Activated CD4-positive, alpha-beta T cell treated with anti-CD3 and anti-CD28 coated beads, Interleukin-2, amount 50 U/mL, for 4 hours (primary cell): Measurements from ENCODE around the gene DOP1B.
"Not testable (repeated sequence)": the region's sequence is repeated elsewhere in the genome, so short reads cannot be mapped to it uniquely, and the experiment has no call there.

ENCODE experiments used
- DNase-seq, 2 experiments: peaks; one replicate each; pipeline ENCODE4 v3.0.0-alpha.2; 2020

DOP1B gene

GRCh38 chr21:36141513-36141925, 15.1 kb upstream of the DOP1B start:
- peak; percentile 83 to 88 for DNase-seq

DNA sequence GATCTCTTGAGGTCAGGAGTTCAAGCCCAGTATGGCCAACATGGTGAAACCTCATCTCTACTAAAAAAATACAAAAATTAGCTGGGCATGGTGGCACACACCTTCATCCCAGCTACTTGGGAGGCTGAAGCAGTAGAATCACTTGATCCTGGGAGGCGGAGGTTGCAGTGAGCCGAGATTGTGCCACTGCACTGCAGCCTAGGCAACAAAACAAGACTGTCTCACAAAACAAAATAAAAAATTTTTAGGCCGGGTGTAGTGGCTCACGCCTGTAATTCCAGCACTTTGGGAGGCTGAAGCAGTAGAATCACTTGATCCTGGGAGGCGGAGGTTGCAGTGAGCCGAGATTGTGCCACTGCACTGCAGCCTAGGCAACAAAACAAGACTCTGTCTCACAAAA, 12.4 kb upstream of the DOP1B start:
- DNase-seq: not testable (repeated sequence)

- DNase-seq: no peak
Observed at GRCh38 chr21:36145259-36145658, 11.4 kb upstream of the DOP1B start.

GRCh38 chr21:36147911-36148310, 8.7 kb upstream of the DOP1B start:
- DNase-seq: no peak

GRCh38 chr21:36148886-36149285, 7.7 kb upstream of the DOP1B start:
- DNase-seq: no peak

DNA sequence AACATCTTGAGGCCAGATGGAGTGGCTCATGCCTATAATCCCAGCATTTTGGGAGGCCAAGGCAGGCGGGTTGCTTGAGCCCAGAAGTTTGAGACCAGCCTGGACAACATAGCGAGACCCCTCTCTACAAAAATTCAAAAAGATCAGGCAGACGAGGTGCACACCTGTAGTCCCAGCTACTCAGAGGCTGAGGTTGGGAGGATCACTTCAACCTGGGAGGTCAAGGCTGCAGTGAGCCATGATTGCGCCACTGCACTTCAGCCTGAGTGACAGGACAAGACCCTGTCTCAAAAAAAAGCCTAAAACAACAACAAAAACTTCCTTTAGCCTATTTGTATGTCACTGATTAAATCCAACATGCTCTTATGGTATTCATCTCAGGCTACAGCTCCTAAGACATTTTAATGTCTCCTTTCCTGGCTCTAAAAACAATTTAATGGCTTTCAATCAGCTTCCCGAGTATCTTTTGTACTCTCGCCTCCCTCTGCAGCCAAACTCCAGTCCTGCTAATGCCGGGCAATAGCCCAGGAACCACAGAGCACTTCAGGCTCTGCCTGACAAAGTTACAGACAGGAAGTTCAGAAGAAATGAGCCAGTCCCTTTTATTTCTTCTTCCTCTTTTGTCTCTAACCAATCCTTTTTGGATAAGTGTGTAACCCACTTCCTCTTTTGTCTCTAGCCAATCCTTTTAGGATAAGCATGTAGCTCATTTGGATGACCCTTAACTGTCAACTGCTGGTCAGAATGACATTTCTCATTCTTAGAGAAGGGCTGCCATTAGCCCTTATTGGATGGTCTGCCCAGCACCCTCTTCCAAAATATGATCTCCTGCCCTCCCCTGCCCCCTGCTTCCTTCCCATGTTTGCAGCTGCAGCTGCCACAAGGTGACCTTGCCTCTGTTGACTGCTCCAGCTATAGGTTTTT, 6.6 kb upstream of the DOP1B start:
- no peak for DNase-seq

GRCh38 chr21:36155603-36156338, 853 bp upstream of the DOP1B start:
- no peak for DNase-seq

DNA sequence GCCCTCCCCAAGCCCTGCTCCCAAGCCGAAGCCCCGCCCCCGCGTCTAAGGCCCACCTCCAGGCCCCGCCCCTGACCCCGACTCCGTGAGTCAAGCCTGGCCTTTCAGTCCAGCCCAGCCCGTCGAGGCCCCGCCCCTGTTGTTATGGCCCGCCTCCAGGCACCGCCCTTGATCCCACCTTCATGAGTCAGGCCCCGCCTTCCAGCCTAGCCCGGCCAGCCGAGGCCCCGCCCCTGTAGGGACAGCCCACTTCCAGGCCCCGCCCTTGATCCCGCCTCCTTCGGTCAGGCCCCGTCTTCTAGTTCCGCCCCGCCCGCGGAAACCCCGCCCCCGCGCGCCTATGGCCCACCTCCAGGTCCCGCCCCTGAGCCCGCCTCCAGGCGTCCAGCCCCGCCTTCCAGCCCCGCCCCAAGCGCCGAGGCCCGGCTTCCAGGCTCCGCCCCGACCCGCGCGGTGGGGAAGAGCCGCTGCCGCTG, 247 bp upstream of the DOP1B start:
- DNase-seq: peak; percentile 100

- DNase-seq: no peak
Observed at GRCh38 chr21:36159356-36159921, 2.8 kb downstream of the DOP1B start.

- DNase-seq: no peak
Observed at GRCh38 chr21:36160850-36161178, 4.2 kb downstream of the DOP1B start.

DNA sequence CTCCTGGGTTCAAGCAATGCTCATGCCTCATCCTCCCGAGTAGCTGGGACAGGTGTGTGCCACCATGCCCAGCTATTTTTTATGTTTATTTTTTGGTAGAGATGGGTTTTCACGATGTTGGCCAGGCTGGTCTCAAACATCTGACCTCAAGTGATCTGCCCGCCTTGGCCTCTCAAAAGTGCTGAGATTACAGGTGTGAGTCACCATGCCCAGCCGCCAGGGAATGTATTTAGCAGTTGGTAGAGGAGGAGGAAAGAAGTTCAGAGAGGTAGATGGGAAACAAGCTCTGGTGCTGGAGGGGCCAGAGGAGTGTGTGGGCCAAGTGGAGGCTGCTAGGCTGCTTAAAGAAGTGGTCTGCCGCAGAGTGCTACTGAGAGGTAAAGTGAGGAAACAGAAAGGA, 6.0 kb downstream of the DOP1B start:
- DNase-seq: no peak

DNA sequence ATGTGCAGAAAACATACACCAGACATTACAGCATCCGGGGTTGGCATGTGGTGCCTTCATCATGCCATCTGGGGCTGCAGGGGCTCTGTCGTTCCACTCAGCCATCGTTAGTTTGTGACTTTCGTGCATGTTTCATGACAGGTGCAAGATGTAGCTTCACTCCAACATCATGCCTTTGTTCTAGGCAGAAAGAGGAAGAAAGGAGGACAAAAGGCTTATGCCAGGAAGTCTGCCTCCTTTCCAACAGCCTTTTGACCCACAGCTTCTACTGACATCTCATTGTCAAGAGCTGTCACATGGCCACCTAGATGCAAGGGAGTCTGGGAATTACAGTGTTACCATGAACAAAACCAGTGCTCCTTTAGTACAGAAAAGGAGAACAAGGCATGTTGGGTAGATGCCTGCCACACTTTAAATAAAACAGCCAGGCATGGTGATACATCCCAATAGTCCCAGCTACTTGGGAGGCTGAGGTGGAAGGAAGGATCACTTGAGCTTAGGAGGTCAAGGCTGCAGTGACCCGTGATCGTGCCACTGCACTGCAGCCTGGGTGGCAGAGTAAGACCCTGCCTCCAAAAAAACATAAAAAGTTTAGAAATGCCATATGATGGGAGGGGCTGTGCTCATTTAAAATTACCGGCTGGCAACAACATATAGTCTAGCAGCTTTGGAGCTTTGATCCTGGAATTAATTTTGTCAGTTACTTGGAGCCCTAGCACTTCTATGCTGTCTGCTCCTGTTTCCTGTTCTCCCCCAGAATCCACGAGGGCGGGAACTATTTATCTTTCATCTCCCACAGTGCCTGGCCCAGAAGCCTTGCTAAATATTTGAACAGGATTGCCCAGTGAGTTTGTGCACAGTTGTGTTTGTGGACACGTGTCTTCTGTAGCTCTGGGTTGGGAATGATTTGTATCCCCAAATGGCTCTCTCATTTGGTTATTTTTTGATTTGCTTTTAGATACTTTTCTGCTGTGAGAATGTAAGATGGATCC, 7.4 kb downstream of the DOP1B start:
- DNase-seq: no peak

DNA sequence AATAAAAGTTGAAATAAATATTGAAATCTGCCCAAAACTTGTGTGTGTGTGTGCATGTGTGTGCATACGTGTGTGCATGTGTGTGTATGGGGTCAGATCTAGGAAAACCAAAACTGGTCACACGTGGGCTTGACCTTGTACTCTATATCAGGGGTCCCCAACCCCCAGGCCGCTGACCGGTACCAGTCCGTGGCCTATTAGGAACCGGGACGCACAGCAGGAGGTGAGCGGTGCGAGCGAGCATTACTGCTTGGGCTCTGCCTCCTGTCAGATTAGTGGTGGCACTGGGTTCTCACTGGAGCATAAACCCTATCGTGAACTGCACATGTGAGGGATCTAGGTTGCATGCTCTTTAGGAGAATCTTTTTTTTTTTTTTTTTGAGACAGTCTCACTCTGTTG, 8.7 kb downstream of the DOP1B start:
- no peak for DNase-seq

DNA sequence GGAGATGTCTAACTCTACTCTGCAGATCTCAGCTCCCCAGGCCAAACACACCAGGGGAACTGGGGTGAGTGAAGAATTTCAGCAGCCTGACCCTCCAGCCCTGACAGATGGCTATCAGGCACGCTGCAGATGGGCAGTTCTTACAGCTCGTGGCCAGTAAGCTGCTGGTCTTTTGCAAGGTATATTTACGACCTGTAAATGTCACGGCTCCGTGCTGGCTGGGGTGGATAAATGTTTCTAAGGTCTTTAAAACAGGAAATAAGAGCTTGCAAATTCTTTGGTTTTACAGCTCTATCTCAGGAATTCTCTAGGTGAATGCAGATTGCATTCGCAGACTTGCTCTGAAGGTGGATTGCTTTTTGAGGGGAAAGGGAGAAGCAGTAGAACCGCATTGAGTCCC, 10.1 kb downstream of the DOP1B start:
- no peak for DNase-seq

DNA sequence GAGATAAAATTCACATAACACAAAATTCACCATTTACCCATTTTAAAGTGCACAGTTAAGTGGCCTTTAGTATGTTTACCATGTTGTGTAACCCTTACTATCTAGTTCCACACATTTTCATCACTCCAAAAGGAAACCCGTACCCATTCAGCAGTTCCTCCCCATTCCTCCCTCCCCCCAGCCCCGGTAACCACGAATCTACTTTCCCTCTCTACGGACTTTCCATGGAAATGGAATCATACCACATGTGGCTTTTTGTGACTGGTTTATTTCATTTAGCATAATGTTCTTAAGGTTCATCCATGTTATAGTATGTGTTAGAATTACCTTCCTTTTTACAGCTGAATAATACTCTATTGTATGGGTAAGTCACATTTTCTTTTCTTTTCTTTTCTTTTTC, 10.9 kb downstream of the DOP1B start:
- DNase-seq: no peak

- DNase-seq: no peak
Observed at GRCh38 chr21:36169470-36170128, 13.0 kb downstream of the DOP1B start.

- DNase-seq: no peak
Observed at GRCh38 chr21:36170823-36171222, 14.2 kb downstream of the DOP1B start.

DNA sequence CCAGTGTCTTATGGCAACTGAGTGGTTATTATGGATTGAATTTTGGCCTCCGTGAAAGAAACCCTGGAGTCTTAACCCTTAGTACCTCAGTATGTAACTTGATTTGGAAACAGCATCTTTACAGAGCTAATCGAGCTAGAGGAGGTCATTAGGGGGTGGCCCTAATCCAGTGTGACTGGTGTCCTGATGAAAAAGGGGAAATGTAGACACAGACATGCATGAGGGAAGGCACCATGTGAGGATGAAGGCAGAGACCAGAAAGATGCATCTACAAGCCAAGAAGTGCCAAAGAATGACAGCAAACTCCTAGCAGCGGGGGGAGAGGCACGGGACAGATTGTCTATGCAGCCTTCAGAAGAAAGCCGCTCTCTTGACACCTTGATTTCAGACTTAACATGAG, 14.7 kb downstream of the DOP1B start:
- no peak for DNase-seq

- no peak for DNase-seq
Observed at GRCh38 chr21:36171741-36172331, 15.2 kb downstream of the DOP1B start.

DNA sequence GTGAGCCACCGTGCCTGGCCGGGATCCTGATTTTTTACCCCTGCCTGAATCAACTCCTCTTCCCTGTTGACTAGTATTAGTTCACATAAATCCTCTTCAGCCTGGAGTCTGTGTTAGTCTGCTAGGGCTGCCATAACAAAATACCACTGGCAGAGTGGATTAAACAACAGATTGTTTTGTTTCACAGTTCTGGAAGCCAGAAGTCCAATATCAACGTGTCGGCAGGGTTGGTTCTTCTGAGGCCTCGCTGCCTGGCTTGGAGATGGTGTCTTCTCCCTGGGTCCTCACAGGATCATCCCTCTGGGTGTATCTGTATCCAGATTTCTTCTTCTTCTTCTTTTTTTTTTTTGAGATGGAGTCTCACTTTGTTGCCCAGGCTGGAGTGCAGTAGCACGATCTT, 18.2 kb downstream of the DOP1B start:
- no peak for DNase-seq

DNA sequence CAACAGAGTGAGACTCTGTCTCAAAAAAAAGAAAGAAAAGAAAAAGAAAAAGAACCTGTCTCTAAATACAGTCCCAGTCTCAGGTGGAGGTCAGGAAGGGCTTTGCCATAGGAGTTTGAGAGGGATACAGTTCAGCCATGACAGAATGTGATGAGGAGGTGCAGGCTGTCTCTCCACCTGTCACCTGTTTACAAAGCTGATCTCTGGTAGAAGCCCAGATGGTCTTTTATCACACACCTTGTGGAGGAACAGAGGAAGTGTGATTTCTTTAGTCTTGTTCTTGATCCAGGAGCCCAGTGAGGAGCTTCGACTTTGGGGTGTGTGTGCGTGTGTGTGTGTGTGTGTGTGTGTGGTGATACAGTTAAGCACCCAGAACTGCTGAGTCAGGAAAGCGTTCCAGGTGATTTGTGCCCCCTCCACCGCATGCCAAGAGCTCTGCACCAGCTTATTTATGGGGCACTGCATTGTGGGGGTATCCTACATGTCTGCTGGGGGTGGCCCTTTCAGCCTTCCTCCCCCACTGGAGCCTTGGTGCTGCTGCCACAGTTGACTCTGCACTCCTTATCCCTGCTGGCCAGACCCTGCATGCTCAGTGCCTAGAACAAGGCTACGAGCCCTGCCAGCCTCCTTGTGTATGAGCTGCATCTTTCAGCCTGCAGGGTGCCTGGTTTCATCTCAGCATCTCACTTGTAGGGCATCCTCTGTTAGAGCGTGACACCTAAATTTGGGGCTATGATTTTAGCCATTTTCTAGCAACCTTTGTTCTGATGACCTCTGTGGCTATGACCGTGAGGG, 19.3 kb downstream of the DOP1B start:
- no peak for DNase-seq
